Keratinocyte (primary cell): Measurements from ENCODE around the gene LHX5. TPM values are rescaled to one million over a fixed set of nuclear protein-coding genes. Genes with fewer than 3 reads are reported as not detected.

Experiments
- DNase-seq: peaks from one replicate; pipeline ENCODE4 v3.0.0-alpha.2; 2011; ENCODE audit warnings: low read depth, missing footprints, low spot score
- FAIRE-seq: peaks from 2 replicates; lab custom pipeline; 2011; peaks lifted over from hg19 to GRCh38; lab: Jason Lieb, UNC
- H2AFZ ChIP-seq: 2 replicates; pipeline ENCODE4 v1.6.0; 2012; ENCODE audit warnings: low read length, control low read depth, inconsistent platforms; ENCODE audit not compliant: control insufficient read depth
- H3K27ac ChIP-seq: 2 replicates; pipeline ENCODE4 v1.5.1; 2011; ENCODE audit warnings: low read length; ENCODE audit not compliant: control insufficient read depth, insufficient read depth
- H3K27me3 ChIP-seq: 3 replicates; pipeline ENCODE4 v1.6.0; 2011; ENCODE audit warnings: low read length; ENCODE audit not compliant: control insufficient read depth, insufficient read depth; ENCODE audit errors: extremely low read depth
- H3K36me3 ChIP-seq, 2 experiments: 2 replicates in 1 of 2; 3 replicates in 1 of 2; pipeline ENCODE4 v1.5.1; 2011; ENCODE audit warnings: low read length in 2 of 2, mild to moderate bottlenecking in 1 of 2; ENCODE audit not compliant: control insufficient read depth in 2 of 2, insufficient read depth in 2 of 2; ENCODE audit errors: extremely low read depth in 1 of 2
- H3K4me1 ChIP-seq: 3 replicates; pipeline ENCODE4 v1.5.1; 2011; ENCODE audit warnings: low read length; ENCODE audit not compliant: control insufficient read depth, insufficient read depth; ENCODE audit errors: extremely low read depth
- H3K4me2 ChIP-seq: 3 replicates; pipeline ENCODE4 v1.6.0; 2011; ENCODE audit warnings: low read depth, low read length; ENCODE audit not compliant: control insufficient read depth, insufficient read depth; ENCODE audit errors: extremely low read depth
- H3K4me3 ChIP-seq, 3 experiments: fragments of 200-600 bp in 1 of 3; sonication (generic) in 1 of 3; 2 replicates in 2 of 3; 3 replicates in 1 of 3; pipeline ENCODE4 v1.5.1; 2011 to 2016; ENCODE audit warnings: low read length in 3 of 3, mild to moderate bottlenecking in 3 of 3, control low read depth in 2 of 3, inconsistent platforms in 1 of 3, low read depth in 1 of 3, mixed read lengths in 1 of 3, mixed run types in 1 of 3, moderate library complexity in 1 of 3; ENCODE audit not compliant: control insufficient read depth in 2 of 3, insufficient read depth in 2 of 3; ENCODE audit errors: extremely low read depth in 1 of 3
- H3K79me2 ChIP-seq: 2 replicates; pipeline ENCODE4 v1.6.0; 2012; ENCODE audit warnings: low read length; ENCODE audit not compliant: control insufficient read depth, insufficient read depth
- H3K9ac ChIP-seq: 3 replicates; pipeline ENCODE4 v1.6.0; 2011; ENCODE audit warnings: low read length; ENCODE audit not compliant: control insufficient read depth, insufficient read depth; ENCODE audit errors: extremely low read depth
- H3K9me1 ChIP-seq: 3 replicates; pipeline ENCODE4 v1.6.0; 2011; ENCODE audit warnings: low read length; ENCODE audit not compliant: control insufficient read depth, insufficient read depth; ENCODE audit errors: extremely low read depth
- H3K9me3 ChIP-seq: 2 replicates; pipeline ENCODE4 v1.5.1; 2012; ENCODE audit warnings: low read depth, low read length; ENCODE audit not compliant: control insufficient read depth
- H4K20me1 ChIP-seq: 3 replicates; pipeline ENCODE4 v1.6.0; 2011; ENCODE audit warnings: low read length; ENCODE audit not compliant: control insufficient read depth, insufficient read depth; ENCODE audit errors: extremely low read depth
- EZH2 ChIP-seq: IDR thresholded peaks from one replicate; pipeline ENCODE4 v1.6.1; 2012; ENCODE audit warnings: inconsistent platforms, mild to moderate bottlenecking, low read length, moderate library complexity
- dilution Hi-C: fragments of 300-500 bp; cut with MboI; formaldehyde crosslinking; loops from one replicate; pipeline ENCODE4 v1.7.0; 2020; ENCODE audit warnings: low sequenced_read_pairs; ENCODE audit not compliant: extremely low pct_ligation_motif_present
- polyA plus RNA-seq, 5 experiments: library from polyadenylated mRNA; depleted of rRNA in 3 of 5; stranded (reverse) in 3 of 5; stranded (forward) in 1 of 5; unstranded in 1 of 5; fragments of >200 nt; gene quantifications; 1 replicate in 1 of 5; 2 replicates in 3 of 5; 3 replicates in 1 of 5; pipeline versions ENCODE4 v1.2.1 to v1.2.3, GENCODE V29; 2011 to 2012; ENCODE audit warnings: missing spikeins in 2 of 5, low read depth in 1 of 5, low replicate concordance in 1 of 5
- TF ChIP-seq, protein P1 (sequence below), 3 experiments: IDR thresholded peaks in 1 of 3; conservative IDR thresholded peaks in 1 of 3; optimal IDR thresholded peaks in 1 of 3; 2 replicates in 2 of 3; 3 replicates in 1 of 3; pipeline versions ENCODE3 to v1.5.1; 2011; ENCODE audit warnings: low read length in 3 of 3, mild to moderate bottlenecking in 3 of 3, moderate library complexity in 2 of 3, control low read depth in 1 of 3, inconsistent platforms in 1 of 3; ENCODE audit not compliant: insufficient read depth in 2 of 3; ENCODE audit errors: extremely low read depth in 1 of 3

LHX5 gene
- polyA plus RNA-seq, 1 donor (not counting 4 experiments of a cell fraction or from before 2014, with no cell fraction given): 0.04 TPM

GRCh38 chr12:113463746-113464451 lies 7.8 kb downstream of the LHX5 start:
- Histone ChIP-seq H4K20me1 (peaks cover 3% of the 10 kb centered on the region), H3K9ac (no peak overlapping the region), H3K27me3 (peaks cover 71% of the 10 kb centered on the region), H3K4me2 (peak overlapping the region; percentile 43), H3K9me1 (no peaks in the 10 kb centered on the region), H3K27ac (no peak overlapping the region), H2AFZ (no peak overlapping the region), H3K9me3 (no peaks in the 10 kb centered on the region), H3K79me2 (no peaks in the 10 kb centered on the region), H3K4me3 (peak overlapping the region in 1 of 3 experiments; percentile 24), H3K4me1 (peaks cover 15% of the 10 kb centered on the region), H3K36me3 (no peaks in the 10 kb centered on the region)
- no peak for FAIRE-seq
- TF ChIP-seq EZH2: peak; percentile 98
- TF ChIP-seq, protein P1, sequence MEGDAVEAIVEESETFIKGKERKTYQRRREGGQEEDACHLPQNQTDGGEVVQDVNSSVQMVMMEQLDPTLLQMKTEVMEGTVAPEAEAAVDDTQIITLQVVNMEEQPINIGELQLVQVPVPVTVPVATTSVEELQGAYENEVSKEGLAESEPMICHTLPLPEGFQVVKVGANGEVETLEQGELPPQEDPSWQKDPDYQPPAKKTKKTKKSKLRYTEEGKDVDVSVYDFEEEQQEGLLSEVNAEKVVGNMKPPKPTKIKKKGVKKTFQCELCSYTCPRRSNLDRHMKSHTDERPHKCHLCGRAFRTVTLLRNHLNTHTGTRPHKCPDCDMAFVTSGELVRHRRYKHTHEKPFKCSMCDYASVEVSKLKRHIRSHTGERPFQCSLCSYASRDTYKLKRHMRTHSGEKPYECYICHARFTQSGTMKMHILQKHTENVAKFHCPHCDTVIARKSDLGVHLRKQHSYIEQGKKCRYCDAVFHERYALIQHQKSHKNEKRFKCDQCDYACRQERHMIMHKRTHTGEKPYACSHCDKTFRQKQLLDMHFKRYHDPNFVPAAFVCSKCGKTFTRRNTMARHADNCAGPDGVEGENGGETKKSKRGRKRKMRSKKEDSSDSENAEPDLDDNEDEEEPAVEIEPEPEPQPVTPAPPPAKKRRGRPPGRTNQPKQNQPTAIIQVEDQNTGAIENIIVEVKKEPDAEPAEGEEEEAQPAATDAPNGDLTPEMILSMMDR (optimal IDR thresholded peaks at IDR 0.05 in 1 of 3, IDR thresholded peaks at IDR 0.05 in 1 of 3, conservative IDR thresholded peaks at IDR 0.05 in 1 of 3; ENCODE audit: extremely low read depth in 1 of 3, insufficient read depth in 2 of 3, low read length in 3 of 3): no peak
- dilution Hi-C loops: no loop called here
- no peak for DNase-seq

DNA sequence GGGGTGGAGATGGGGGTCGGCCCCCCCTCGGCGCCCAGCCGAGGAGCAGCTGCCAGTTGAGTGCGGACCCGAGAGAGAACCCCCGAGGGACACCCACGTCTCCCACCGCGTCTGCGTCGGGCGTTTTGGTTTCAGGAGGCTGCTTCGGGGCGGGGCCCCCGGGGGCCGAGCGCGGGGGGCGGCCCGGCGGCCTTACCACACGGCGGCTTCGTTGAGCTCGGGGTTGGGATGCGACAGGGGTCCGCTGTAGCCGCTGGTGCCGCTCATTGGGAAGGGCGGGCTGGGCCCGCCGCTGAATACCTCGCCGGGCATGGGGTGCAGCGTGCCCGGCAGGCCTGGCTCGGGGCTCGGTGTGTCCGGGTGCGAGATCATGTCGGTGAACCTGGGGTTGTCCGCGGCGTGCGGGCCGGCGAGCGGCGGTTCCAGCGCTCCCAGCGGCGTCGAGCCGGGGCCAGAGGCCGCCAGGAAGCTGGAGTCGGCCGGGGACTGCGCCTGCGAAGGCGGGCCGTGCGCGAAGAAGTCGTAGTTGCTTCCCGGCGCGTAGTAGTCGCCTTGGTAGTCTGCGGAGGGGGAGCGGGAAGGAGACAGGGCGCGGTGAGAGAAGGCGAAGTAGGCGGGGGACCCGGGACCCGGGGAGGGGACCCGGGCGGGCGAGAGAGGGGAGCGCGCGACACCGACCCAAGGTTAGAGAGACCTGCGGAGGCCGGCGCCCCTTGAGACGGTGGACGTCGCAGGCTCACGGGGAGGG lies 8.5 kb downstream of the LHX5 start:
- Histone ChIP-seq H3K27me3 (peaks cover 68% of the 10 kb centered on the region), H3K9me3 (no peaks in the 10 kb centered on the region), H3K4me2 (peak overlapping the region; percentile 43), H4K20me1 (peaks cover 3% of the 10 kb centered on the region), H2AFZ (no peak overlapping the region), H3K9ac (no peak overlapping the region), H3K79me2 (no peaks in the 10 kb centered on the region), H3K4me3 (no peak overlapping the region), H3K4me1 (peaks cover 15% of the 10 kb centered on the region), H3K27ac (no peak overlapping the region), H3K9me1 (no peaks in the 10 kb centered on the region), H3K36me3 (no peaks in the 10 kb centered on the region)
- dilution Hi-C loops: no loop called here
- no peak for FAIRE-seq
- no peak for DNase-seq
- TF ChIP-seq, protein P1 (optimal IDR thresholded peaks at IDR 0.05 in 1 of 3, IDR thresholded peaks at IDR 0.05 in 1 of 3, conservative IDR thresholded peaks at IDR 0.05 in 1 of 3; ENCODE audit: extremely low read depth in 1 of 3, insufficient read depth in 2 of 3, low read length in 3 of 3): no peak
- no peak for TF ChIP-seq EZH2
